SK-N-MC (cell line): Measurements from ENCODE around the gene ATXN2.
"Not testable (repeated sequence)": the region's sequence is repeated elsewhere in the genome, so short reads cannot be mapped to it uniquely, and the experiment has no call there.

Experiments
- DNase-seq: peaks from one replicate; pipeline ENCODE4 v3.0.0-alpha.2; 2011; ENCODE audit warnings: low read depth, low spot score
- H3K27ac ChIP-seq: fragments of 200-600 bp; sonication (generic); 2 replicates; pipeline ENCODE4 v1.5.1; 2016; ENCODE audit warnings: mixed run types
- H3K36me3 ChIP-seq: fragments of 200-600 bp; sonication (generic); 2 replicates; pipeline ENCODE4 v1.6.1; 2017; ENCODE audit warnings: antibody characterized with exemption, low read length, mixed read lengths; ENCODE audit not compliant: insufficient read depth
- H3K4me3 ChIP-seq: fragments of 200-600 bp; sonication (generic); 2 replicates; pipeline ENCODE4 v1.5.1; 2016
- H3K9ac ChIP-seq: fragments of 200-600 bp; sonication (generic); 2 replicates; pipeline ENCODE4 v1.8.0; 2017; ENCODE audit warnings: mixed run types, mixed read lengths; ENCODE audit not compliant: insufficient read length
- H3K9me3 ChIP-seq: fragments of 200-600 bp; sonication (generic); 2 replicates; pipeline ENCODE4 v1.6.1; 2017; ENCODE audit warnings: low read depth, mild to moderate bottlenecking, antibody characterized with exemption, low read length, moderate library complexity, mixed read lengths
- EZH2 ChIP-seq: fragments of 200-600 bp; sonication (generic); IDR thresholded peaks from one replicate; pipeline ENCODE4 v1.6.1; 2017; ENCODE audit warnings: antibody characterized with exemption
- FOXP2 ChIP-seq: optimal IDR thresholded peaks from 2 replicates; pipeline ENCODE3; 2011; ENCODE audit warnings: mild to moderate bottlenecking, moderate library complexity; ENCODE audit not compliant: insufficient read depth; ENCODE audit errors: extremely low read length, control extremely low read depth
- POLR2AphosphoS5 ChIP-seq: IDR thresholded peaks from 2 replicates; pipeline ENCODE4 v1.6.1; 2012; ENCODE audit warnings: mild to moderate bottlenecking, low read depth, low read length, borderline replicate concordance

Gene ATXN2

DNA sequence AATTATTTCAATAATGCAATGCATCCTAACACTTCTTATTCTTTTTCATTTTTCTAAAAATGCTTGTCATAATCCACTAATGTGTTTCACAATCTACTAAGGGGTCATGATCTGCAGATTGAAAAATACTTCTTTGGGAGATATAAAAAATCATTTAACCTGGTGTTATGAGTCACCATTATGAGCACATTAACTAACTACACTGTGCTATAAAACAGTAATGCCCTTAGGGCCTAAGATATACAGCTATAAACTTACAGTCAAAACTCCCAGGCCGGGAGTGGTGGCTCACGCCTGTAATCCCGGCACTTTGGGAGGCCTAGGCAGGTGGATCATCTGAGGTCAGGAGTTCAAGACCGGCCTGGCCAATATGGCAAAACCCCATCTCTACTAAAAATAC, 14.2 kb downstream of the ATXN2 start:
- Histone ChIP-seq H3K9ac (no peak overlapping the region), H3K9me3 (no peaks in the 10 kb centered on the region), H3K4me3 (no peak overlapping the region), H3K27ac (no peak overlapping the region), H3K36me3 (no peaks in the 10 kb centered on the region)
- DNase-seq: no peak
- TF ChIP-seq FOXP2 (no peak), POLR2AphosphoS5 (no peak), EZH2 (no peak)

DNA sequence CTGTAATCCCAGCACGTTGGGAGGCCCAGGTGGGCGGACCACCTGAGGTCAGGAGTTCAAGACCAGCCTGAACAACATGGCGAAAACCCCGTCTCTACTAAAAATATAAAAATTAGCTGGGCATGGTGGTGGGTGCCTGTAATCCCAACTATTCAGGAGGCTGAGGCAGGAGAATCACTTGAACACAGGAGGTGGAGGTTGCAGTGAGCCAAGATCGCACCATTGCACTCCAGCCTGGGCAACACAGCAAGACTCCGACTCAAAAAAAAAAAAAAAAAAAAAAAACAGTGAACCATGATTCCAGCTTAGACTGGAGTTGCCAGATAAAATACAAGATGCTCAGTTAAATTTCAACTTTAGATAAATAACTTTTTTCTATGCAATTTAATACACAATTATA, 15.6 kb downstream of the ATXN2 start:
- DNase-seq, H3K9me3 ChIP-seq, H3K27ac ChIP-seq, H3K36me3 ChIP-seq, H3K4me3 ChIP-seq, H3K9ac ChIP-seq: not testable (repeated sequence)

DNA sequence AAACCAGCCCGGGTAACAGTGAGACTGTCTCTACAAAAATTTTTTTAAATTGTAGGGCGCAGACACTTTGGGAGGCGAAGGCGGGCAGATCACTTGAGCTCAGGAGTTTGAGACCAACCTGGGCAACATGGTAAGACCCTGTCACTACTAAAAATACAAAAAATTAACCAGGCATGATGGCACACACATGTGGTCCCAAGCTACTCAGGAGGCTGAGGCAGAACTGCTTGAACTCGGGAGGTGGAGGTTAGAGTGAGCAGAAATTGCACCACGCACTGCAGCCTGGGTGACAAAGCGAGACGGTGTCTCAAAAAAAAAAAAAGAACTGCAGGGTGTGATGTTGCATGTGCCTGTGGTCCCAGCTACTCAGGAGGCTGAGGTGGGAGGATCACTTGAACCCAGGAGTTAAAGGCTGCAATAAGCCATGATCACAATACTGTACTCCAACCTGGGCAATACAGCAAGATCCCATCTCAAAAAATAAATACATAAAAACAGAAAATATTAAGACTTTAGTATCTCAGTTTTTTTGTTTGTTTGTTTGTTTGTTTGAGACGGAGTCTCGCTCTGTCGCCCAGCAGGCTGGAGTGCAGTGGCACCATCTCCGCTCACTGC, 16.9 kb downstream of the ATXN2 start:
- DNase-seq: no peak
- Histone ChIP-seq H3K4me3 (no peak overlapping the region), H3K9me3 (no peaks in the 10 kb centered on the region), H3K9ac (no peak overlapping the region), H3K36me3 (no peaks in the 10 kb centered on the region), H3K27ac (no peak overlapping the region)
- TF ChIP-seq POLR2AphosphoS5: no peak
- no peak for TF ChIP-seq FOXP2
- TF ChIP-seq EZH2: no peak

DNA sequence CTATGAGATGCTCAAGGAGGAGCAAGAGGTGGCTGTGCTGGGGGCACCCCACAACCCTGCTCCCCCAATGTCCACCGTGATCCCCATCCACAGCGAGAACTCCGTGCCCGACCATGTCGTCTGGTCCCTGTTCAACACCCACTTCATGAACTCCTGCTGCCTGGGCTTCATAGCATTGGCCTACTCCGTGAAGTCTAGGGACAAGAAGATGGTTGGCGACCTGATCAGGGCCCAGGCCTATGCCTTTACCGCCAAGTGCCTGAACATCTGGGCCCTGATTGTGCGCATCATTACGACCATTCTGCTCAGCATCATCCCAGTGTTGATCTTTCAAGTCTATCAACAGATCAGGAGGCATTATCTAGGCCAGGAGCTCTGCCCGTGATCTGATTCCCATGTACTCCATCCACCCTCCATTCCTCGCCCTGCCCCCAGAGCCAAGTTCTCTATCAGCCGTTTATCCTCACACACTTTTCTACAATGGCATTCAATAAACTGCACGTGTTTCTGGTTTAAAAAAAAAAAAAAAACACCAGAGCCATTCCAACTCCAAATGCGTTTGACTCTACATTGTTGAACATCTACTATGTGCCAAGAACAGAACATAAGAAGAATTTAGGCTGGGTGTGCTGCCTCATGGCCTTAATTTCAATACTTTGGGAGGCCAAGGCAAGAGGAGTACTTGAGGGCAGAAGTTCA, 17.5 kb downstream of the ATXN2 start:
- no peak for DNase-seq
- Histone ChIP-seq H3K36me3 (no peaks in the 10 kb centered on the region), H3K9ac (no peak overlapping the region), H3K4me3 (no peak overlapping the region), H3K9me3 (no peaks in the 10 kb centered on the region), H3K27ac (no peak overlapping the region)
- TF ChIP-seq FOXP2 (no peak), EZH2 (no peak), POLR2AphosphoS5 (no peak)

DNA sequence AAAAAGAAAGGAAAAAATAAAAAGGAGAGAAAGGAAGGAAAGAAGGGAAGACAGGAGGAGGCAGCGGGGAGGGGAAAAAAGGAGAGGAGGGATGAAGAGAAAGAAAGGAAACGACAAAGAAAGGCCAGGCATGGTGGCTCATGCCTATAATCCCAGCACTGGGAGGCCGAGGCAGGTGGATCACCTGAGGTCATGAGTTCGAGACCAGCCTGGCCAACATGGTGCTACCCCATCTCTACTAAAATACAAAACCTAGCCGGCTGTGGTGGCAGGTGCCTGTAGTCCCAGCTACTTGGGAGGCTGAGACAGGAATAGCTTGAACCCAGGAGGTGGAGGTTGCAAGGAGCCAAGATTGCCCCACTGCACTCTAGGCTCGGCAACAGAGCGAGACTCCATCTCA, 18.4 kb downstream of the ATXN2 start:
- TF ChIP-seq POLR2AphosphoS5 (no peak), FOXP2 (no peak), EZH2 (no peak)

DNA sequence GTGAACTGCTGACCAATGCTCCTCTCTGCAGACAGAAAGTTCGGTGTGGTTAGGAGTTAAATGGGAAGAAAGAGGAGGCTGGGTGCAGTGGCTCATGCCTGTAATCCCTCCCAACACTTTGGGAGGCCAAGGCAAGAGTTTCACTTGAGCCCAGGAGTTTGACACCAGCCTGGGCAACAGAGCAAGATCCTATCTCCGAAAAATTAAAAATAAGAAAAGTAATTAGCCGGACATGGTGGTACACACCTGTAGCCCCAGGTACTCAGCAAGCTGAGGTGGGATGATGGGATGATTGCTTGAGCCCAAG, 19.0 kb downstream of the ATXN2 start:
- no peaks in the 10 kb centered on the region for H3K36me3 ChIP-seq
- no peak overlapping the region for H3K27ac ChIP-seq
- no peak overlapping the region for H3K4me3 ChIP-seq
- H3K9me3 ChIP-seq: no peaks in the 10 kb centered on the region
- DNase-seq: no peak
- TF ChIP-seq EZH2 (no peak), POLR2AphosphoS5 (no peak), FOXP2 (no peak)
- H3K9ac ChIP-seq: no peak overlapping the region

More for the DNA sequence above, 18.4 kb downstream of the ATXN2 start:
- Histone ChIP-seq H3K4me3 (no peak overlapping the region), H3K27ac (no peak overlapping the region), H3K9me3 (no peaks in the 10 kb centered on the region), H3K36me3 (no peaks in the 10 kb centered on the region), H3K9ac (no peak overlapping the region)
- no peak for DNase-seq

DNA sequence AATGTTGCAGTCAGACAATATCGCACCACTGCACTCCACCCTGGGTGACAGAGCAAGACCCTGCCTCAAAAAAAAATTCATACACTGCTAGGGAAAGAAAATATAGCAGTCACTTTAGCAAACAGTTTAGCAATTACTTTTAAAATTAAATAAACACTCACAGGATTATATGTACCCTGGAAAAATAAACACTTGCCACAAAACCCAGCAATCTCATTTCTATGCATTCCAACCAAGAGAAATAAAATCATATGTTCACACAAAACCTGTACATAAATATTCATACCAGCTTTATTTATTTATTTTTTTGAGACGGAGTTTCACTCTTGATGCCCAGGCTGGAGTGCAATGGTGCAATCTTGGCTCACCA, 20.2 kb downstream of the ATXN2 start:
- H3K27ac ChIP-seq: no peak overlapping the region

DNA sequence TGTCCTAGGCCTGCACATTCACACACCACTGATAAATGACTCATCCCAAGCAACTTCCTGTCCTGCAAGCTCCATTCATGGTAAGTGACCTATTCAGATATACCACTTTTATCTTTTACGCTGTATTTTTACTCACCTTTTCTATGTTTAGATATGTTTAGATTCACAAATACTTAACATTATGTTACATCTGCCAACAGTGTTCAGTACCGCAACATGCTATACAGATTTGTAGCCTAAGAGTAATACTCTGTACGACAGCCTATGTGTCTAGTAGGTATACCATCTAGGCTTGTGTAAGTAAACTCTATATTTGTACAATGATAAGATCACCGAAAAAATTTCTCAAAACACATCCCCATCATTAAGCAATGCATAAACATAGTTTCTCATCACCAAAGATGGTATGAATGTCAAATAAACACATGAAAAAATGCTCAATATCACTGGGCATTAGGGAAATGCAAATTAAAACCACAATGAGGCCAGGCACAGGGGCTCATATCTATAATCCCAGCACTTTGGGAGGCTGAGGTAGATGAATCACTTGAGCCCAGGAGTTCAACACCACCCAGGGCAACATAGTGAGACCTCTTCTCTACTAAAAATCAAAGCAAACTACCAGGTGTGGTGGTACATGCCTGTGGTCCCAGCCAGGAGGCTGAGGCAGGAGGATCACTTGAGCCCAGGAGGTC, 20.7 kb downstream of the ATXN2 start:
- Histone ChIP-seq H3K4me3 (no peak overlapping the region), H3K9me3 (no peaks in the 10 kb centered on the region), H3K36me3 (no peaks in the 10 kb centered on the region), H3K9ac (no peak overlapping the region), H3K27ac (no peak overlapping the region)
- no peak for DNase-seq
- no peak for TF ChIP-seq FOXP2
- no peak for TF ChIP-seq POLR2AphosphoS5
- TF ChIP-seq EZH2: no peak

More for the DNA sequence above, 20.2 kb downstream of the ATXN2 start:
- TF ChIP-seq POLR2AphosphoS5: no peak
- TF ChIP-seq FOXP2: no peak
- TF ChIP-seq EZH2: no peak
- DNase-seq: no peak
- Histone ChIP-seq H3K9me3 (no peaks in the 10 kb centered on the region), H3K36me3 (no peaks in the 10 kb centered on the region), H3K4me3 (no peak overlapping the region), H3K9ac (no peak overlapping the region)

DNA sequence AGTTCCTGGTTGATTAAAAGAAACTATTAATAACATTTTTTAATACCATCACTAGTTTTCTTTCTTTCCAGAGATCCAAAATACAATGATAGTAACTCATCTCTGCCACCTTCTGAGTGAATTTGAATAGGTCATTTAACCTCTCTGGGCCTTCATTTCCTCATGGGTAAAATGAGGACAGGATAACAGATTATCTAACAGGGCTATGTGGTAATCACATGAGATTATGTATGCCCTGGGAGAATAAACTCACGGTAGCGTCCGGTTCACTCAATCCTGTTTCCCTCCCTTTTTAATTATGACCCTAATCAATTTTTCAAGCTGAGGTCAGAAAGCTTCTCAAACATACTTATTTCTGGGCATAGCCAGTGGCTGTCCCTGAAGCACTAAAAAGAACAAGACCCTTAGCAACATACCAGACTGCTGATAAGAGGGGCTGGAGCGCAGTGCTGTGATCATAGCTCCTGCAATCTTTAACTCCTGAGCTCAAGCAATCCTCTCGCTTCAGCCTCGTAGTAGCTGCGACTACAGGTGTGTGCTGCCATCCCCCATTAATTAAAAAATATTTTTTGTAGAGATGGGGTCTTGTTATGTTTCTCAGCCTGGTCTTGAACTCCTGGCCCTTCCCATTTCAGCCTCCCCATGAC, 24.2 kb downstream of the ATXN2 start:
- Histone ChIP-seq H3K27ac (no peak overlapping the region), H3K9ac (no peak overlapping the region)
- TF ChIP-seq POLR2AphosphoS5: no peak
- TF ChIP-seq EZH2: no peak
- TF ChIP-seq FOXP2: no peak

More for the DNA sequence above, 24.2 kb downstream of the ATXN2 start:
- DNase-seq: no peak
- no peaks in the 10 kb centered on the region for H3K9me3 ChIP-seq
- no peaks in the 10 kb centered on the region for H3K36me3 ChIP-seq
- no peak overlapping the region for H3K4me3 ChIP-seq
